ENCODE measurements around the gene KAZN. TPM values are rescaled to one million over a fixed set of nuclear protein-coding genes. Genes with fewer than 3 reads are reported as not detected.

The KAZN gene
- polyA plus RNA-seq, 1 donor (not counting 4 experiments of a cell fraction or from before 2014, with no cell fraction given) = 5.9 TPM

GRCh38 chr1:14951766-14952165, 353.3 kb downstream of the KAZN start:
- Histone ChIP-seq H3K9me3 (ENCODE audit: control insufficient read depth, low read depth, low read length) (no peaks in the 10 kb centered on the region), H4K20me1 (ENCODE audit: control insufficient read depth, extremely low read depth, insufficient read depth, low read length) (peaks cover 3% of the 10 kb centered on the region), H3K27me3 (ENCODE audit: control insufficient read depth, extremely low read depth, insufficient read depth, low read length) (no peaks in the 10 kb centered on the region), H2AFZ (ENCODE audit: control insufficient read depth, low read length) (no peak overlapping the region), H3K79me2 (ENCODE audit: control insufficient read depth, insufficient read depth, low read length) (peaks cover 33% of the 10 kb centered on the region), H3K27ac (ENCODE audit: control insufficient read depth, insufficient read depth, low read length) (no peak overlapping the region), H3K4me2 (ENCODE audit: control insufficient read depth, extremely low read depth, insufficient read depth, low read depth, low read length) (no peak overlapping the region), H3K36me3 (ENCODE audit: control insufficient read depth in 2 of 2, extremely low read depth in 1 of 2, insufficient read depth in 2 of 2, low read length in 2 of 2) (peaks cover 0 to 6% of the 10 kb centered on the region in 2 experiments), H3K4me3 (ENCODE audit: control insufficient read depth in 2 of 3, extremely low read depth in 1 of 3, insufficient read depth in 2 of 3, low read depth in 1 of 3, low read length in 3 of 3) (no peak overlapping the region), H3K9me1 (ENCODE audit: control insufficient read depth, extremely low read depth, insufficient read depth, low read length) (peaks cover 4% of the 10 kb centered on the region), H3K4me1 (ENCODE audit: control insufficient read depth, extremely low read depth, insufficient read depth, low read length) (peaks cover 18% of the 10 kb centered on the region), H3K9ac (ENCODE audit: control insufficient read depth, extremely low read depth, insufficient read depth, low read length) (no peak overlapping the region)
- TF ChIP-seq, protein P1, sequence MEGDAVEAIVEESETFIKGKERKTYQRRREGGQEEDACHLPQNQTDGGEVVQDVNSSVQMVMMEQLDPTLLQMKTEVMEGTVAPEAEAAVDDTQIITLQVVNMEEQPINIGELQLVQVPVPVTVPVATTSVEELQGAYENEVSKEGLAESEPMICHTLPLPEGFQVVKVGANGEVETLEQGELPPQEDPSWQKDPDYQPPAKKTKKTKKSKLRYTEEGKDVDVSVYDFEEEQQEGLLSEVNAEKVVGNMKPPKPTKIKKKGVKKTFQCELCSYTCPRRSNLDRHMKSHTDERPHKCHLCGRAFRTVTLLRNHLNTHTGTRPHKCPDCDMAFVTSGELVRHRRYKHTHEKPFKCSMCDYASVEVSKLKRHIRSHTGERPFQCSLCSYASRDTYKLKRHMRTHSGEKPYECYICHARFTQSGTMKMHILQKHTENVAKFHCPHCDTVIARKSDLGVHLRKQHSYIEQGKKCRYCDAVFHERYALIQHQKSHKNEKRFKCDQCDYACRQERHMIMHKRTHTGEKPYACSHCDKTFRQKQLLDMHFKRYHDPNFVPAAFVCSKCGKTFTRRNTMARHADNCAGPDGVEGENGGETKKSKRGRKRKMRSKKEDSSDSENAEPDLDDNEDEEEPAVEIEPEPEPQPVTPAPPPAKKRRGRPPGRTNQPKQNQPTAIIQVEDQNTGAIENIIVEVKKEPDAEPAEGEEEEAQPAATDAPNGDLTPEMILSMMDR (optimal IDR thresholded peaks at IDR 0.05 in 1 of 3, IDR thresholded peaks at IDR 0.05 in 1 of 3, conservative IDR thresholded peaks at IDR 0.05 in 1 of 3; ENCODE audit: extremely low read depth in 1 of 3, insufficient read depth in 2 of 3, low read length in 3 of 3) = no peak
- TF ChIP-seq EZH2 (IDR thresholded peaks at IDR 0.05; ENCODE audit: low read length) = no peak
- FAIRE-seq (no peak), DNase-seq (ENCODE audit: low read depth, low spot score) (no peak)
- dilution Hi-C loops (cut with MboI; ENCODE audit: extremely low pct_ligation_motif_present, low sequenced_read_pairs) = no loop called here

DNA sequence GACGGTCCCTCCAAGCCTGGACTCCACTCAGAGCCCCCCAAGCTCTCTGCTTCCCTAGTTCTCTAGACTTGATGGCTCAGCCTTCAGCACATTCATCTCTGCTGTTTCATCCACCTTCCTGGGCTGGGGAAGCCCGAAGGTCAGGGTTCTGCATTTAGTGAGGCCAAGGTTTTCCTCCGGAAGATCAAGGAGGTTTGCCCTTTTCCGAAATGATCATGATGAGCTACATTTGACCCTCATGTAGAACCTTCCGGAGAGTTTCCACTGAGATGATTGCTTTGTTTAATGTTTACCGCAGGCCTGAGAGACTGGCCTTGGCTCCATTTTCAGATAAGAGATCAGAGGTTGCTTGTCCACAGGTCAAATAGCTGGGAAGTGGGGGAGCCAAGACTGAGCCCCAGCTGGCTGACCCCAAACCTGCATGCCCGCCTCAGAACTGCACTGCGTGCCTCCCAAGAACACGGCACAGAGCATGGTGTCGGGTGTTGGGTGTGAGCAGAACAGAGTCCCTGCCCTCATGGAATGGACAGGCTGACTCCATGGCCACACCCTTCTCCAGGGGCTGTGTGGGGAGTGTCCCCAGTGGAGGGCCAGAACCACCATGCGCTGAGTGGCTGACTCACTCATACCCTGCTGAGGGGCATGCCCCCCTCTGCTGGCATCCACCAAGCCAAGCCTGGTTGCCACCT, 354.3 kb downstream of the KAZN start:
- peaks cover 0 to 7% of the 10 kb centered on the region in 2 experiments for H3K36me3 ChIP-seq (ENCODE audit: control insufficient read depth in 2 of 2, extremely low read depth in 1 of 2, insufficient read depth in 2 of 2, low read length in 2 of 2)
- H3K27me3 ChIP-seq (ENCODE audit: control insufficient read depth, extremely low read depth, insufficient read depth, low read length) = no peaks in the 10 kb centered on the region
- no peak overlapping the region for H3K4me2 ChIP-seq (ENCODE audit: control insufficient read depth, extremely low read depth, insufficient read depth, low read depth, low read length)
- no peak overlapping the region for H3K9ac ChIP-seq (ENCODE audit: control insufficient read depth, extremely low read depth, insufficient read depth, low read length)
- no peaks in the 10 kb centered on the region for H3K9me3 ChIP-seq (ENCODE audit: control insufficient read depth, low read depth, low read length)
- no peak overlapping the region for H2AFZ ChIP-seq (ENCODE audit: control insufficient read depth, low read length)
- dilution Hi-C loops (cut with MboI; ENCODE audit: extremely low pct_ligation_motif_present, low sequenced_read_pairs) = no loop called here
- peaks cover 3% of the 10 kb centered on the region for H4K20me1 ChIP-seq (ENCODE audit: control insufficient read depth, extremely low read depth, insufficient read depth, low read length)
- no peaks in the 10 kb centered on the region for H3K9me1 ChIP-seq (ENCODE audit: control insufficient read depth, extremely low read depth, insufficient read depth, low read length)
- TF ChIP-seq, protein P1 (optimal IDR thresholded peaks at IDR 0.05 in 1 of 3, IDR thresholded peaks at IDR 0.05 in 1 of 3, conservative IDR thresholded peaks at IDR 0.05 in 1 of 3; ENCODE audit: extremely low read depth in 1 of 3, insufficient read depth in 2 of 3, low read length in 3 of 3) = no peak
- peaks cover 9% of the 10 kb centered on the region for H3K4me1 ChIP-seq (ENCODE audit: control insufficient read depth, extremely low read depth, insufficient read depth, low read length)
- no peak overlapping the region for H3K27ac ChIP-seq (ENCODE audit: control insufficient read depth, insufficient read depth, low read length)
- DNase-seq (ENCODE audit: low read depth, low spot score) = no peak
- peaks cover 36% of the 10 kb centered on the region for H3K79me2 ChIP-seq (ENCODE audit: control insufficient read depth, insufficient read depth, low read length)
- no peak overlapping the region for H3K4me3 ChIP-seq (ENCODE audit: control insufficient read depth in 2 of 3, extremely low read depth in 1 of 3, insufficient read depth in 2 of 3, low read depth in 1 of 3, low read length in 3 of 3)
- no peak for FAIRE-seq
